KOPT-K1 (cell line): ENCODE data around the gene GINS3.
A peak's percentile ranks its signal among the peaks of the same experiment; 100 is the strongest.

Experiments
- H3K27ac ChIP-seq: fragments of 200-600 bp; sonication (generic); 2 replicates; pipeline ENCODE4 v1.5.1; 2016; ENCODE audit warnings: antibody characterized with exemption, mild to moderate bottlenecking, low read depth, low read length; ENCODE audit not compliant: poor library complexity, severe bottlenecking
- H3K36me3 ChIP-seq: fragments of 200-600 bp; sonication (generic); 2 replicates; pipeline ENCODE4 v1.5.1; 2017; ENCODE audit warnings: antibody characterized with exemption, mild to moderate bottlenecking, low read length, moderate library complexity; ENCODE audit not compliant: insufficient read depth
- H3K9me3 ChIP-seq: fragments of 200-600 bp; sonication (generic); 2 replicates; pipeline ENCODE4 v1.5.1; 2017; ENCODE audit warnings: antibody characterized with exemption, low read length, mild to moderate bottlenecking; ENCODE audit not compliant: insufficient read depth, poor library complexity, severe bottlenecking

The GINS3 gene

GRCh38 chr16:58392215-58393137 is at the start of gene GINS3:
Gene GINS3, plus strand, starts transcription at chr16:58392471. Its CDS starts 131 bp downstream, at chr16:58392602.
- no peaks in the 10 kb centered on the region for H3K9me3 ChIP-seq
- peaks cover 11% of the 10 kb centered on the region; the same call in 1 of the 2 replicates for H3K36me3 ChIP-seq
- H3K27ac ChIP-seq, result peak within 1 kb of the TSS; percentile 93

DNA sequence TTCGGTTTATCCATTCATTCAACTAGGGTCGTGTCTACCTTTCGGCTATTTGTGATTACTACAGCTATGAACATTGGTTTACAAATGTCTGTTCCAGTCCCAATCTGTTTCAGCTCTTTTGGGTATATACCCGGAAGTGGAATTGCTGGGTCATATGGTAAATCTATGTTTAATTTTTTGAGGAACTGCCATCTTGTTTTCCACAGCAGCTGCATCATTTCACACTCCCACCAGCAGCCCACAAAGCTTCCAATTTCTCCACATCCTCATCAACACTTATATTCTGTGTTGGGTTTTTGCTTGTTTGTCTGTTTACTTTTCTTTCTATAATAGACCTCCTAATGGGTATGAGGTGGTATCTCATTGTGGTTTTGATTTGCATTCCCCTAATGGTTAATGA is 48.7 kb upstream of the GINS3 start:
- no peaks in the 10 kb centered on the region for H3K36me3 ChIP-seq
- no peak overlapping the region for H3K27ac ChIP-seq
- no peaks in the 10 kb centered on the region for H3K9me3 ChIP-seq

DNA sequence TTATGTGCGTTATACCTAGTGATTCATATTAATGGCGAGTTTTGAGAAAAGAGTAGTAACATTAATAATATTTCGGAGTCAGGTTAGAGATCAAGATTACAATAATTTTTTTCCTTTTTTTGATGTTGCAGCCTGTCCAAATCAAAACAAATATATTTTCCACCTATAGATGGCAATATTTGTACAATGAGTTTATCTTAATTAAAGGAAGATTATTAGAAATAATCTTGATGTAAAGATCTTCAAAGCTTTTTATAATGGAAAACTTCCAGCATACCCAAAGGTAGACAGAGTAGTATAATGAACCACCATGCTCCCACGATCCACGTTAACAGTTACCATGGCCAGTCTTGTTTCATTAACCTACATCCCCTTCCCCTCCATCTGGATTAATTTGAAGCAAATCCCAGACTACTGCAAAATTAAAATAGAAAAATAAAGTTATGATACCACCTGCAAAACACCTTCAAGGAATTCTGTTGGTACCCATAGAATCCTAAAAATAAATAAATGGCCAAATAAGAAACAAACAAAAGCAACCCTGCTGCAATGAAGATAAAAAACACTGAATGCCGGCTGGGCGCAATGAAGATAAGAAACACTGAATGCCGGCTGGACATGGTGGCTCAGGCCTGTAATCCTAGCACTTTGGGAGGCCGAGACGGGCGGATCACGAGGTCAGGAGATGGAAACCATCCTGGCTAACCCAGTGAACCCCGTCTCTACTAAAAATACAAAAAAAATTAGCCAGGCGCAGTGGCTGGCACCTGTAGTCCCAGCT is 46.5 kb upstream of the GINS3 start:
- no peak overlapping the region for H3K27ac ChIP-seq

GRCh38 chr16:58346831-58347371 is 45.4 kb upstream of the GINS3 start:
- H3K36me3 ChIP-seq, result no peaks in the 10 kb centered on the region

More for the DNA sequence above, 46.5 kb upstream of the GINS3 start:
- H3K36me3 ChIP-seq, result no peaks in the 10 kb centered on the region
- H3K9me3 ChIP-seq, result no peaks in the 10 kb centered on the region

DNA sequence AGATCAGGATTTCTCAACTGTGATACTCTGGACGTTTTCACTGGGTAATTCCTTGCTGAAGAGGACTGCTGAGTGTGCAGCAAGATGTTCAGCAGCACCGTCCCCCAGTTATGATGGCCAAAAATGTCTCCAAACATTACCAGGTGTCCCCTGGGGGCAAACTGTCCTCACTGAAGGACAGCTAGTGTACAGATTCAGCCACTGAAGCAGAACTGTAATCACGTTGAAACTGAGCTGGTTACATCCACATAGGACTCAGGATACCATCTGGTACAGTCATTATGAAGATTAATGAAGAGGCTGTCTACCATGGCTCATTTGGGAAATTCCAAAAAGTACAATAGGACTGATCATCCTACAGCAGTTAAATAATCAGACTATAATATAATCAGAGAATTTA is 43.3 kb upstream of the GINS3 start:
- Histone ChIP-seq H3K27ac (no peak overlapping the region), H3K9me3 (no peaks in the 10 kb centered on the region), H3K36me3 (no peaks in the 10 kb centered on the region)

More at GRCh38 chr16:58346831-58347371, 45.4 kb upstream of the GINS3 start:
- Histone ChIP-seq H3K9me3 (no peaks in the 10 kb centered on the region), H3K27ac (no peak overlapping the region)

- no peaks in the 10 kb centered on the region for H3K36me3 ChIP-seq
- H3K27ac ChIP-seq, result no peak overlapping the region
- no peaks in the 10 kb centered on the region for H3K9me3 ChIP-seq
These were observed 39.6 kb upstream of the GINS3 start for GRCh38 chr16:58352690-58353089.

- H3K36me3 ChIP-seq, result no peaks in the 10 kb centered on the region
- H3K27ac ChIP-seq, result no peak overlapping the region
- peaks cover 23% of the 10 kb centered on the region for H3K9me3 ChIP-seq
These were observed 32.1 kb upstream of the GINS3 start for GRCh38 chr16:58360041-58360634.

- Histone ChIP-seq H3K36me3 (no peaks in the 10 kb centered on the region), H3K9me3 (peaks cover 23% of the 10 kb centered on the region), H3K27ac (no peak overlapping the region)
These were observed 30.5 kb upstream of the GINS3 start for GRCh38 chr16:58361726-58362125.

DNA sequence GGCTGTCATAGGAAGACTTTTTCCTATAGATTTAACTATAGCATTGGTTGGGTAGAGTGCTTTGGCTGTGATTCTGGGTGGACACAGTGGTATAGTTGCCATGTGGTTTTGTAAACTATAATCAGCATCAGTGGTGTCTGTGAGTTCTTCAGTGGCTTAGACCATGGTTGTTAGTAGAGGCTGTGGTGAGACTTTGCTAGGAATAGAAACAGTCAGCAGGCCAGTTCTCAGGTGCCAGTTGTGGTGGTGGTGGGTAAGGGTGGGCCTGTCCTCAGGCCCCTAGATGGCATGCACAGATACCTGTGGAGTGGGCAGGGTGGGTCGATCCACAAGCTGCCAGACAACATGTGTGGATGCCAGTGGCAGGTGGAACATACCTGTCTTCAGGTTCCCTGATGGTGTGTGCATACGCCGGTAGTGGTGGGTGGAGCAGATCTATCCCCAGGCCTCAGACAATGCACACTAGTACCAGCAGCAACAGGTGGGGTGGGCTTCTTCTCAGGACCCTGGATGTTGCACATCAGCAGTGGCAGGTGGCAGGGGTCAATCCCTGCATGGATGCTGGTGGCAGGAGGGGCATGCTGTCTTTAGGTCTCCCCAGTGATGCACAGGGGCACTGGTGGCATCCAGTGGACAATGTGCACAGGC is 28.4 kb upstream of the GINS3 start:
- Histone ChIP-seq H3K27ac (no peak overlapping the region), H3K36me3 (no peaks in the 10 kb centered on the region), H3K9me3 (peaks cover 23% of the 10 kb centered on the region)

DNA sequence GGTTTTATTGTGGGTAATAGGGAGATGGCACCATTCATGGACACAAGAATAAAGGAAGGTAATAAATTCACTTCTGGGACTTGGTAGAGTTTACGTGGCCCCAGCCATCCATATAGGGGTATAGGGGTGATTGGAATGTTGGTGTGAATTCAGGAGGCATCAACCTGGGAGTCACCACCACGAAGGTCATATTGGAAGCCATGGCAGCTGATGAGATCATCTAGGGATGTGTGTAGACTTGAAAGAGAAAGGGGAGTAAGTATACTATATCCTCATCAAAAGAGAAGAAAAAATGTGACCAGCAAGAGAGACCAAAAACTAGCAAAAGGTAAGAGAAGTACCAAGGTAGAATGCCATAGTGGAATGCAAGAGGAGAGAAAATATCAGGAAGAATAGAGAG is 26.6 kb upstream of the GINS3 start:
- Histone ChIP-seq H3K36me3 (no peaks in the 10 kb centered on the region), H3K27ac (no peak overlapping the region), H3K9me3 (peaks cover 9% of the 10 kb centered on the region)

GRCh38 chr16:58366247-58367031 is 25.8 kb upstream of the GINS3 start:
- H3K9me3 ChIP-seq, result peaks cover 1% of the 10 kb centered on the region
- H3K27ac ChIP-seq, result no peak overlapping the region
- no peaks in the 10 kb centered on the region for H3K36me3 ChIP-seq

DNA sequence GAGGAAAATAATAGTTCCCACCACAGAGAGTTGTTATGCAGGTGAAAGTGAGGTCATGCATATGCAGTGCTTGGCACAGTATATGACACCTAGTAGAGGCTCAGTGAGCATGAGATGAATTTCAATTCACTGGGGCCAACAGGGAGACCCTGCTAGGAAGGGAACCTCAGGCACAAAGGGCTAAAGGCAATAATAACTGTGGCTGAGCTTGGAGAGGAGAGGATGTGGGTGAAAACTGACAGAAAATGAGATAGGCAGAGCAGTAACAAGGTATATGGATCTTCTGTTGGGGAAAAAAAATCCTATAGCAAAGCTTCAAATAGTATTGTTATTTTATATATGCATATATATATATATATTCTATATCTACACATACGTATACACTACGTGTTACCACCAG is 25.0 kb upstream of the GINS3 start:
- no peak overlapping the region for H3K27ac ChIP-seq
- no peaks in the 10 kb centered on the region for H3K9me3 ChIP-seq
- H3K36me3 ChIP-seq, result no peaks in the 10 kb centered on the region

DNA sequence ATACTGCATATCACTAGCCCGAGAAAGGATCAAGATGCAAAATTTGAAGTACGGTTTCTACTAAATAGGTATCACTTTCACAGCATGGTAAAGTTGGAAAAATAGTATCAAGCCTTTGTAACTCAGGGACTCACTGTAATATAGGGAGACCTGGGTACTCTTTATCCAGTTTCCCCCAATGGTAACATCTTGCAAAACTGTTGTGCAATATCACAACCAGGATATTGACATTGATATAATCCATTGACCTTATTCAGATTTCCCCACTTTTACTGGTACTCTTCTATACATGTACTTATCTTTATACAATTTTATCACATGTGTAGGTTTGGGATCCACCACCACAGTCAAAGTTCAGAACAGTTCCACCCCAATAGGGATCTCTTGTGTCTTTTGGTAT is 20.4 kb upstream of the GINS3 start:
- Histone ChIP-seq H3K27ac (no peak overlapping the region), H3K36me3 (no peaks in the 10 kb centered on the region), H3K9me3 (no peaks in the 10 kb centered on the region)

- Histone ChIP-seq H3K36me3 (no peaks in the 10 kb centered on the region), H3K9me3 (no peaks in the 10 kb centered on the region), H3K27ac (no peak overlapping the region)
These were observed 16.9 kb upstream of the GINS3 start for GRCh38 chr16:58375386-58375785.
